H9 (cell line): ENCODE measurements around the gene KCNN3. TPM values are rescaled to one million over a fixed set of nuclear protein-coding genes. Genes with fewer than 3 reads are reported as not detected.

ENCODE experiments used
- DNase-seq: peaks from one replicate; pipeline ENCODE4 v3.0.0-alpha.2; 2017
- H2AFZ ChIP-seq: one replicate; pipeline ENCODE4 v1.6.1; 2013; ENCODE audit warnings: mild to moderate bottlenecking, low read length, control low read depth, moderate library complexity
- H2AK5ac ChIP-seq: 2 replicates; pipeline ENCODE4 v1.6.1; 2013; ENCODE audit warnings: low read length, control low read depth, mixed read lengths; ENCODE audit not compliant: insufficient read length
- H2BK120ac ChIP-seq: one replicate; pipeline ENCODE4 v1.6.1; 2013; ENCODE audit warnings: low read depth, mild to moderate bottlenecking, low read length, control low read depth, inconsistent platforms; ENCODE audit not compliant: poor library complexity, severe bottlenecking
- H2BK12ac ChIP-seq: 2 replicates; pipeline ENCODE4 v1.6.1; 2013; ENCODE audit warnings: low read length, control low read depth, mixed read lengths, low read depth; ENCODE audit not compliant: insufficient read length
- H2BK15ac ChIP-seq: 2 replicates; pipeline ENCODE4 v1.6.1; 2013; ENCODE audit warnings: low read depth, low read length, control low read depth
- H2BK20ac ChIP-seq: one replicate; pipeline ENCODE4 v1.6.1; 2013; ENCODE audit warnings: low read depth, mild to moderate bottlenecking, low read length, control low read depth, inconsistent platforms; ENCODE audit not compliant: poor library complexity, severe bottlenecking
- H2BK5ac ChIP-seq: 2 replicates; pipeline ENCODE4 v1.6.1; 2013; ENCODE audit warnings: low read length, control low read depth, mixed read lengths; ENCODE audit not compliant: insufficient read length
- H3K14ac ChIP-seq: 2 replicates; pipeline ENCODE4 v1.6.1; 2013; ENCODE audit warnings: low read length, control low read depth; ENCODE audit not compliant: insufficient read depth
- H3K18ac ChIP-seq: 2 replicates; pipeline ENCODE4 v1.6.1; 2013; ENCODE audit warnings: low read depth, mild to moderate bottlenecking, mixed read lengths, low read length, control low read depth; ENCODE audit not compliant: insufficient read length
- H3K23ac ChIP-seq: 2 replicates; pipeline ENCODE4 v1.6.1; 2013; ENCODE audit warnings: low read length, control low read depth, mixed read lengths, low read depth; ENCODE audit not compliant: insufficient read length
- H3K23me2 ChIP-seq: 2 replicates; pipeline ENCODE4 v1.6.1; 2013; ENCODE audit warnings: low read depth, mild to moderate bottlenecking, mixed read lengths, low read length, control low read depth; ENCODE audit not compliant: insufficient read length, poor library complexity, severe bottlenecking
- H3K27ac ChIP-seq: 2 replicates; pipeline ENCODE4 v1.5.1; 2013; ENCODE audit warnings: low read length, control low read depth, mixed read lengths, low read depth; ENCODE audit not compliant: insufficient read length
- H3K27me3 ChIP-seq: 2 replicates; pipeline ENCODE4 v1.6.1; 2013; ENCODE audit warnings: low read length, control low read depth, inconsistent platforms; ENCODE audit not compliant: insufficient read depth
- H3K4ac ChIP-seq: 2 replicates; pipeline ENCODE4 v1.6.1; 2013; ENCODE audit warnings: low read depth, mild to moderate bottlenecking, control low read depth, inconsistent platforms, low read length, moderate library complexity
- H3K4me1 ChIP-seq: 2 replicates; pipeline ENCODE4 v1.6.1; 2013; ENCODE audit warnings: low read length, control low read depth, inconsistent platforms; ENCODE audit not compliant: insufficient read depth
- H3K4me2 ChIP-seq: 2 replicates; pipeline ENCODE4 v1.6.1; 2013; ENCODE audit warnings: low read length, control low read depth, mixed read lengths; ENCODE audit not compliant: insufficient read length, insufficient read depth
- H3K56ac ChIP-seq: 2 replicates; pipeline ENCODE4 v1.6.1; 2013; ENCODE audit warnings: low read depth, mild to moderate bottlenecking, mixed read lengths, low read length, control low read depth; ENCODE audit not compliant: insufficient read length
- H3K79me1 ChIP-seq: 2 replicates; pipeline ENCODE4 v1.6.1; 2013; ENCODE audit warnings: low read depth, mild to moderate bottlenecking, moderate library complexity, low read length, control low read depth, inconsistent platforms; ENCODE audit not compliant: insufficient read depth, poor library complexity, severe bottlenecking
- H3K79me2 ChIP-seq: 2 replicates; pipeline ENCODE4 v1.6.1; 2013; ENCODE audit warnings: low read length, control low read depth, inconsistent platforms; ENCODE audit not compliant: insufficient read depth
- H3K9ac ChIP-seq: 2 replicates; pipeline ENCODE4 v1.6.1; 2013; ENCODE audit warnings: low read length, control low read depth, mixed read lengths; ENCODE audit not compliant: insufficient read length; ENCODE audit errors: extremely low read depth
- H3K9me3 ChIP-seq: one replicate; pipeline ENCODE4 v1.6.1; 2013; ENCODE audit warnings: low read depth, low read length, inconsistent platforms; ENCODE audit not compliant: control insufficient read depth
- H3T11ph ChIP-seq: one replicate; pipeline ENCODE4 v1.6.1; 2013; ENCODE audit warnings: mild to moderate bottlenecking, low read length, control low read depth, inconsistent platforms
- H4K20me1 ChIP-seq: one replicate; pipeline ENCODE4 v1.6.1; 2013; ENCODE audit not compliant: control insufficient read depth, insufficient read length, insufficient read depth
- H4K5ac ChIP-seq: 2 replicates; pipeline ENCODE4 v1.6.1; 2013; ENCODE audit warnings: low read depth, mild to moderate bottlenecking, mixed read lengths, low read length, control low read depth; ENCODE audit not compliant: insufficient read length
- H4K8ac ChIP-seq: replicated peaks from 2 replicates; pipeline ENCODE4 v1.6.1; 2013; ENCODE audit warnings: low read length, control low read depth, mixed read lengths, low read depth; ENCODE audit not compliant: insufficient read length
- H4K91ac ChIP-seq: 2 replicates; pipeline ENCODE4 v1.6.1; 2013; ENCODE audit warnings: low read depth, mild to moderate bottlenecking, moderate library complexity, mixed read lengths, low read length, control low read depth; ENCODE audit not compliant: insufficient read length
- H3K27ac Mint-ChIP-seq, 3 experiments: 2 replicates in 2 of 3; 3 replicates in 1 of 3; pipeline ENCODE4 v1.8.0; 2020 to 2021; ENCODE audit warnings: mixed read lengths in 3 of 3, mild to moderate bottlenecking in 1 of 3, moderate library complexity in 1 of 3
- H3K27me3 Mint-ChIP-seq: 2 replicates; pipeline ENCODE4 v1.8.0; 2021; ENCODE audit warnings: low read depth, mild to moderate bottlenecking, moderate library complexity, mixed read lengths
- H3K36me3 Mint-ChIP-seq, 3 experiments: 2 replicates in 2 of 3; 3 replicates in 1 of 3; pipeline ENCODE4 v1.8.0; 2020 to 2021; ENCODE audit warnings: low read depth in 3 of 3, mixed read lengths in 3 of 3; ENCODE audit not compliant: insufficient read depth in 1 of 3
- H3K4me1 Mint-ChIP-seq, 2 experiments: 2 replicates each; pipeline ENCODE4 v1.8.0; 2020; ENCODE audit warnings: mixed read lengths in 2 of 2
- H3K4me3 Mint-ChIP-seq, 2 experiments: 2 replicates in 1 of 2; 3 replicates in 1 of 2; pipeline ENCODE4 v1.8.0; 2020 to 2021; ENCODE audit warnings: mild to moderate bottlenecking in 2 of 2, mixed read lengths in 2 of 2, moderate library complexity in 1 of 2
- H3K9me3 Mint-ChIP-seq, 2 experiments: 2 replicates in 1 of 2; 3 replicates in 1 of 2; pipeline ENCODE4 v1.8.0; 2020; ENCODE audit warnings: mild to moderate bottlenecking in 2 of 2, mixed read lengths in 2 of 2, moderate library complexity in 1 of 2
- CTCF ChIP-seq: fragments of 200-600 bp; sonication (generic); conservative IDR thresholded peaks from 3 replicates; pipeline ENCODE4 v1.8.0; 2021; ENCODE audit warnings: antibody characterized with exemption, mild to moderate bottlenecking
- WGBS: extraction: QIAGEN DNeasy Blood & Tissue Kit; methylation state at CpG from one replicate; pipeline ENCODE4 v1.1.7; 2013; ENCODE audit warnings: missing lambda C conversion rate, low lambda C conversion rate, mixed read lengths; ENCODE audit not compliant: insufficient read length; ENCODE audit errors: extremely low coverage; 5-methylcytosine and 5-hydroxymethylcytosine counted together
- total RNA-seq: library from RNA; stranded (reverse); gene quantifications from 2 replicates; pipeline ENCODE4 v1.2.1, GENCODE V29; 2021

KCNN3 gene
- total RNA-seq, 1 experiment from 2014 or later, result 0.83 TPM

DNA sequence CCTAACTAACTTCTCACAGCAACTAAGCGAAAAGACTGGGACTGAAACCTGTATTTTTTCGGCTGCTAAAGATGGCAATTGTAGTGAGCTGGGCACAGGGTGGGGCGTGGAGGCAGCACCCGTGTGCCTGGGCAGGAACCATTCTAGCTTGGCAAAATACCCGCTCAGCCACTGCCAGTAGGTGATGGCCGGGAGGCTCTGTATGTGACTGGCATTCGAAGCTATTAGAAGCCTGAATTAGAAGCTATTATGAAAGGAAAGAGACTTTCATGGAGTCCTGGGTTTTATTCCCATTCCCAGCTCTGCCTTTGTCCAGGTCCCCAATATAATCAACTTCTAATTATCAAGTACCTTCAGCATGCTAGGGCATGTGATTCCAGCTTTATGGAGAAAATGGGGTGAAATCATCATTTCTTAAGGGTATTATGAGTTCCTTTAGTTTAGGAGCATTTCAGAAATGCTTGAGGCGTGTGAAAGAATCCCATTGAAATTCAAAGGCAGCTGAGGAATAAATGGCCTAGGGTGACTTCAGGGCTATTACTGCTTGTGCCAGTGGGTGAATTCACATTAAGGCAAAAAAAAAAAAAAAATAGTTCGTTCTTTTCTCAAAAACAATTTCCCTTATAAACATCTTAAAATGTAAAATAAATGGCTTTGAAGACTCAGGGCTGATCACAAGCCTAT is 125.6 kb downstream of the KCNN3 start:
- Histone ChIP-seq H2BK5ac (no peak overlapping the region), H2BK20ac (no peak overlapping the region), H3K23ac (no peak overlapping the region), H2BK120ac (no peak overlapping the region), H3K4me2 (no peak overlapping the region), H2BK15ac (no peak overlapping the region), H3K4me1 (peaks cover 10% of the 10 kb centered on the region; the same call in 1 of the 2 replicates), H3K27ac (no peak overlapping the region), H3K56ac (no peak overlapping the region), H3T11ph (no peak overlapping the region), H4K20me1 (no peaks in the 10 kb centered on the region), H2BK12ac (no peak overlapping the region), H3K79me2 (no peaks in the 10 kb centered on the region), H4K8ac (no peak overlapping the region), H4K91ac (no peak overlapping the region), H3K9me3 (no peaks in the 10 kb centered on the region), H4K5ac (no peak overlapping the region), H3K79me1 (no peaks in the 10 kb centered on the region), H2AFZ (no peak overlapping the region), H3K23me2 (no peaks in the 10 kb centered on the region), H3K27me3 (no peaks in the 10 kb centered on the region), H3K4ac (no peak overlapping the region), H3K9ac (no peak overlapping the region), H3K18ac (no peak overlapping the region), H2AK5ac (no peak overlapping the region), H3K14ac (no peak overlapping the region)
- Mint-ChIP-seq H3K4me3 (no peak overlapping the region), H3K27me3 (peaks cover 6% of the 10 kb centered on the region), H3K9me3 (peaks cover 15 to 17% of the 10 kb centered on the region in 2 experiments; a peak in 4 of 5 replicates), H3K27ac (no peak overlapping the region), H3K36me3 (peaks cover 0 to 12% (median 2%) of the 10 kb centered on the region in 3 experiments; a peak in 4 of 7 replicates), H3K4me1 (peaks cover 65 to 71% of the 10 kb centered on the region in 2 experiments)
- no peak for TF ChIP-seq CTCF
- DNase-seq, result no peak
- no CpG with 5 or more reads among the region's 9 CpGs for WGBS
